PC-9 (cell line): ENCODE measurements around the gene NF1. TPM values are rescaled to one million over a fixed set of nuclear protein-coding genes. Genes with fewer than 3 reads are reported as not detected.

Experiments
- BruUV-seq: library from RNA; stranded (reverse); fragments of 400-500 nt; replicated peaks from 2 replicates; lab custom pipeline; 2021; lab: Mats Ljungman, UMichigan
- CTCF ChIA-PET: fragments of 300-600 bp; sonication (Branson Sonifier 250); formaldehyde crosslinking; loops from one replicate; lab custom pipeline; 2022; ENCODE audit warnings: antibody characterized with exemption; lab: Charles Lee
- POLR2A ChIA-PET: fragments of 300-600 bp; sonication (Branson Sonifier 250); formaldehyde crosslinking; loops from one replicate; lab custom pipeline; 2022; ENCODE audit warnings: antibody characterized with exemption; ENCODE audit not compliant: unreplicated experiment; lab: Charles Lee
- DNase-seq, 2 experiments: peaks; one replicate each; pipeline versions ENCODE4 v3.0.0 to v3.0.0-alpha.2; 2015 to 2022; ENCODE audit warnings: mixed read lengths in 1 of 2
- H2AFZ ChIP-seq: fragments of 200-600 bp; sonication (generic); 2 replicates; pipeline ENCODE4 v1.8.1; 2017; ENCODE audit warnings: antibody characterized with exemption
- H3F3A ChIP-seq: fragments of 200-600 bp; sonication (generic); 2 replicates; pipeline ENCODE4 v1.8.1; 2017; ENCODE audit warnings: antibody characterized with exemption, mild to moderate bottlenecking, low read depth; ENCODE audit not compliant: insufficient read depth
- H3K27ac ChIP-seq: fragments of 200-600 bp; sonication (generic); 2 replicates; pipeline ENCODE4 v1.6.1; 2016; ENCODE audit warnings: mixed run types
- H3K27me3 ChIP-seq: fragments of 200-600 bp; sonication (generic); 2 replicates; pipeline ENCODE4 v1.6.1; 2016; ENCODE audit warnings: low read depth, mixed run types; ENCODE audit not compliant: insufficient read depth
- H3K36me3 ChIP-seq: fragments of 200-600 bp; sonication (generic); 2 replicates; pipeline ENCODE4 v1.6.1; 2016; ENCODE audit warnings: low read depth, mixed run types
- H3K4me1 ChIP-seq: fragments of 200-600 bp; sonication (generic); replicated peaks from 2 replicates; pipeline ENCODE4 v1.6.1; 2016; ENCODE audit warnings: mixed run types; ENCODE audit not compliant: insufficient read depth
- H3K4me2 ChIP-seq: fragments of 200-600 bp; sonication (generic); 2 replicates; pipeline ENCODE4 v1.6.1; 2017; ENCODE audit warnings: mixed run types
- H3K4me3 ChIP-seq: fragments of 200-600 bp; sonication (generic); 2 replicates; pipeline ENCODE4 v1.6.1; 2016; ENCODE audit warnings: mixed run types
- H3K79me2 ChIP-seq: fragments of 200-600 bp; sonication (generic); 2 replicates; pipeline ENCODE4 v1.6.1; 2017; ENCODE audit warnings: low read depth, mixed run types
- H3K9me2 ChIP-seq: fragments of 200-600 bp; sonication (generic); 2 replicates; pipeline ENCODE4 v1.8.1; 2017; ENCODE audit warnings: mild to moderate bottlenecking; ENCODE audit not compliant: insufficient read depth
- H3K9me3 ChIP-seq: fragments of 200-600 bp; sonication (generic); 2 replicates; pipeline ENCODE4 v1.8.1; 2016; ENCODE audit warnings: low read depth; ENCODE audit not compliant: insufficient read depth
- H4K20me1 ChIP-seq: fragments of 200-600 bp; sonication (generic); 2 replicates; pipeline ENCODE4 v1.8.1; 2017; ENCODE audit not compliant: insufficient read depth
- CTCF ChIP-seq: fragments of 200-600 bp; sonication (generic); conservative IDR thresholded peaks from 2 replicates; pipeline ENCODE4 v1.6.1; 2017; ENCODE audit warnings: mixed run types, antibody characterized with exemption, mild to moderate bottlenecking, moderate library complexity
- EZH2 ChIP-seq: fragments of 200-600 bp; sonication (generic); IDR thresholded peaks from 2 replicates; pipeline ENCODE4 v1.8.0; 2017; ENCODE audit warnings: antibody characterized with exemption, low read depth
- intact Hi-C: fragments of 100-400 bp; cut with micrococcal nuclease; formaldehyde crosslinking; loops from one replicate; pipeline ENCODE4 v1.10.0; 2022; ENCODE audit not compliant: unreplicated experiment
- total RNA-seq: library from RNA; stranded (reverse); gene quantifications from 2 replicates; pipeline ENCODE4 v1.2.3, GENCODE V29; 2021

NF1 gene
- total RNA-seq, 1 experiment from 2014 or later: 61.0 TPM

DNA sequence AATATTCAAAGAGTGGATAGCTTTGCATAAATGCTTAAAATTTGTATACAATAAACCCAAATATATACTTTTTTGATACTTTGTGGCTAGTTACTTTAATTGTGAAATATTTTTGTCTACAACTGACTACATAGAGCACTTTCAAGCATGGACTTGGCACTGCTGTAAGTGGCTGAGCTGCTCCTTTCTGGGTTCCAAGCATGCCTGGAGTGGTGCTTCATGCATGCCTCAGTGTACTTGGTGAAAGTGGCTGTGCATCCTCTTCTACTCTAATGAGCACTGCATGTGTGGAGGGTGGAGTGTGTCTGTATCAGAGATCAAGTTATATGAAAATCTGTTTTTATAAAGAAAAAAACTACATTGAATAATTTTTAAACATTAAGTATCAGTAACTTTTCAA is 108.2 kb downstream of the NF1 start:
- H3K9me2 ChIP-seq: no peaks in the 10 kb centered on the region
- no peaks in the 10 kb centered on the region for H3K4me1 ChIP-seq
- peaks cover 23% of the 10 kb centered on the region; the same call in 1 of the 2 replicates for H3K36me3 ChIP-seq
- no peak overlapping the region for H3K27ac ChIP-seq
- intact Hi-C loops: no loop called here
- H2AFZ ChIP-seq: no peak overlapping the region
- POLR2A ChIA-PET: no interaction called here
- H4K20me1 ChIP-seq: peaks cover 3% of the 10 kb centered on the region; the same call in 1 of the 2 replicates
- BruUV-seq: no TSS peak
- CTCF ChIA-PET: no interaction called here
- no peaks in the 10 kb centered on the region for H3K27me3 ChIP-seq
- no peak overlapping the region for H3K4me3 ChIP-seq
- H3K9me3 ChIP-seq: no peaks in the 10 kb centered on the region
- TF ChIP-seq EZH2: no peak
- TF ChIP-seq CTCF: no peak
- no peak for DNase-seq
- H3K79me2 ChIP-seq: peaks cover 5% of the 10 kb centered on the region; the same call in 1 of the 2 replicates
- H3F3A ChIP-seq: peaks cover 4% of the 10 kb centered on the region; the same call in 1 of the 2 replicates
- H3K4me2 ChIP-seq: no peak overlapping the region

- H3K36me3 ChIP-seq: 0 out of 2 replicates have a peak, but pooled peaks cover 9% of the 10 kb centered on the region
- no TSS peak for BruUV-seq
- 0 out of 2 replicates have a peak, but pooled peaks cover 5% of the 10 kb centered on the region for H4K20me1 ChIP-seq
- peaks cover 15% of the 10 kb centered on the region; the same call in 1 of the 2 replicates for H3F3A ChIP-seq
- TF ChIP-seq EZH2: no peak
- TF ChIP-seq CTCF: no peak
- DNase-seq: no peak
- H3K9me2 ChIP-seq: no peaks in the 10 kb centered on the region
- H3K4me2 ChIP-seq: no peak overlapping the region
- CTCF ChIA-PET: no interaction called here
- POLR2A ChIA-PET: interaction anchor here (0.6 to 0.7 kb wide), 2 partner anchors 207 to 378 kb away, joined by 5 to 6 read pairs; no protein-coding TSS in a partner anchor
- no peak overlapping the region for H3K27ac ChIP-seq
- H3K27me3 ChIP-seq: no peaks in the 10 kb centered on the region
- H3K4me3 ChIP-seq: no peak overlapping the region
- intact Hi-C loops: no loop called here
- no peak overlapping the region for H2AFZ ChIP-seq
- no peaks in the 10 kb centered on the region for H3K9me3 ChIP-seq
- no peaks in the 10 kb centered on the region for H3K4me1 ChIP-seq
- no peaks in the 10 kb centered on the region for H3K79me2 ChIP-seq
These were observed 116.7 kb downstream of the NF1 start for GRCh38 chr17:31211352-31212012.

DNA sequence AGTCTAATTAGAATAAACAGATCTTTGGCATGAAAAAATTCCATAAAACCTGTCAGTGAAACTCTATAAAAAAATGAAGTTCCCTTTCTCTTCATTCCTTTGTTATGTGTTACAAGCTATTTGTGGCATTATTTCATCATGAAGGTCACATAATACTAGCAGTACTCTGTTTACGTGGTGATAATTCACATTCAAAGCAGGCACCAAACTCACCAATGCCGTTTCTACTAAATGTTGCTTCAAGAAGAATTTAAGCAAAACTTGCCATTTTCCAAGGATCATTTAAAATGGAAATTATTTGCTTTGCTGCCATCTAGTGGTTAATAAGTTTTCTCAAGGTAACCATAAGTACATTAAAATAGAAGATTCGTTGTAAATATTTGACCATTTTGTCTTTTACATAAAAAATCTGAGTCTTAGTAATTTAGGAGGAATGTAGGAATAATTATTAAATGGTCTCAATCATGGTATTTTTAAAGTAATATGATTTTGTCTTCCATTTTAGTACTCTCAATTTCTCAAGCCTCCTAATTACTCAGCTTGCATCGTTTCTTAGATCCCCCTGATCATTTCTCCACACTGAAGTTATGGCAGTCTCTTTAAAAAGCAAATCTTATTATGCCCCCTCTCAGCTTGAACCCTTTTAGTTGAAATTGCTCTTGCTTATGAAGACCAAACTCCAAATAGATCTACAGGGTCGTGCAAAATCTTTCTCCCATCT is 121.4 kb downstream of the NF1 start:
- no TSS peak for BruUV-seq
- no peak overlapping the region for H3K27ac ChIP-seq
- DNase-seq: peak in 1 of 2 experiments; percentile 53
- no peak overlapping the region for H3K4me3 ChIP-seq
- H3F3A ChIP-seq: peaks cover 9% of the 10 kb centered on the region; the same call in 1 of the 2 replicates
- H2AFZ ChIP-seq: no peak overlapping the region
- intact Hi-C loops: loop anchor here (2.0 kb wide), 1 partner anchor 203 kb away; no protein-coding TSS in a partner anchor
- H3K36me3 ChIP-seq: no peaks in the 10 kb centered on the region
- no peak overlapping the region for H3K4me2 ChIP-seq
- no peaks in the 10 kb centered on the region for H3K79me2 ChIP-seq
- H3K9me2 ChIP-seq: no peaks in the 10 kb centered on the region
- H3K27me3 ChIP-seq: no peaks in the 10 kb centered on the region
- 0 out of 2 replicates have a peak, but pooled peaks cover 5% of the 10 kb centered on the region for H4K20me1 ChIP-seq
- POLR2A ChIA-PET: no interaction called here
- H3K9me3 ChIP-seq: no peaks in the 10 kb centered on the region
- CTCF ChIA-PET: interaction anchor here (0.6 to 0.9 kb wide), 4 partner anchors 17 to 1285 kb away, joined by 3 to 4 read pairs (median 3); no protein-coding TSS in a partner anchor
- no peak for TF ChIP-seq EZH2
- peak; percentile 85 for TF ChIP-seq CTCF
- H3K4me1 ChIP-seq: no peaks in the 10 kb centered on the region
